MCF 10A (cell line): ENCODE results near the gene BCAS3. TPM values are rescaled to one million over a fixed set of nuclear protein-coding genes. Genes with fewer than 3 reads are reported as not detected.

Experiments used
- BruUV-seq: library from RNA; stranded (reverse); fragments of 400-500 nt; replicated peaks from 2 replicates; lab custom pipeline; 2021; lab: Mats Ljungman, UMichigan
- CTCF ChIA-PET: fragments of 300-600 bp; sonication (Branson Sonifier 250); formaldehyde crosslinking; extraction: SDS; loops from one replicate; lab custom pipeline; 2021; ENCODE audit warnings: antibody characterized with exemption, inconsistent platforms; lab: Yijun Ruan, JAX
- POLR2A ChIA-PET: fragments of 300-600, 350-650 bp; sonication (Branson Sonifier 250); formaldehyde crosslinking; extraction: SDS; loops from one replicate; lab custom pipeline; 2020; ENCODE audit warnings: antibody characterized with exemption, inconsistent platforms; lab: Yijun Ruan, JAX
- DNase-seq: peaks from one replicate; pipeline ENCODE4 v3.0.0-alpha.2; 2018; ENCODE audit not compliant: unreplicated experiment
- H3K27ac Mint-ChIP-seq: one replicate; pipeline ENCODE4 v1.8.0; 2022; ENCODE audit warnings: mild to moderate bottlenecking, low read depth, mixed read lengths; ENCODE audit not compliant: unreplicated experiment
- H3K27me3 Mint-ChIP-seq: one replicate; pipeline ENCODE4 v1.8.0; 2022; ENCODE audit warnings: mixed read lengths; ENCODE audit not compliant: insufficient read depth, unreplicated experiment
- H3K36me3 Mint-ChIP-seq: one replicate; pipeline ENCODE4 v1.8.0; 2022; ENCODE audit warnings: mild to moderate bottlenecking, moderate library complexity, mixed read lengths; ENCODE audit not compliant: insufficient read depth, unreplicated experiment
- H3K4me1 Mint-ChIP-seq: one replicate; pipeline ENCODE4 v1.8.0; 2022; ENCODE audit warnings: mixed read lengths; ENCODE audit not compliant: insufficient read depth, unreplicated experiment
- H3K4me3 Mint-ChIP-seq: one replicate; pipeline ENCODE4 v1.8.0; 2022; ENCODE audit warnings: mild to moderate bottlenecking, moderate library complexity, mixed read lengths; ENCODE audit not compliant: unreplicated experiment
- H3K9me3 Mint-ChIP-seq: one replicate; pipeline ENCODE4 v1.8.0; 2022; ENCODE audit warnings: mixed read lengths; ENCODE audit not compliant: unreplicated experiment
- CTCF ChIP-seq: fragments of 200-600 bp; IDR thresholded peaks from one replicate; pipeline ENCODE4 v1.8.0; 2022; ENCODE audit warnings: antibody characterized with exemption, mild to moderate bottlenecking; ENCODE audit not compliant: unreplicated experiment
- intact Hi-C: fragments of 100-400 bp; cut with micrococcal nuclease; formaldehyde crosslinking; loops from 2 replicates; pipeline ENCODE4 v1.14.1; 2022
- total RNA-seq: library from RNA; stranded (reverse); gene quantifications from 2 replicates; pipeline ENCODE4 v1.2.3, GENCODE V29; 2022

Gene BCAS3
- total RNA-seq, 1 experiment from 2014 or later: 14.6 TPM

DNA sequence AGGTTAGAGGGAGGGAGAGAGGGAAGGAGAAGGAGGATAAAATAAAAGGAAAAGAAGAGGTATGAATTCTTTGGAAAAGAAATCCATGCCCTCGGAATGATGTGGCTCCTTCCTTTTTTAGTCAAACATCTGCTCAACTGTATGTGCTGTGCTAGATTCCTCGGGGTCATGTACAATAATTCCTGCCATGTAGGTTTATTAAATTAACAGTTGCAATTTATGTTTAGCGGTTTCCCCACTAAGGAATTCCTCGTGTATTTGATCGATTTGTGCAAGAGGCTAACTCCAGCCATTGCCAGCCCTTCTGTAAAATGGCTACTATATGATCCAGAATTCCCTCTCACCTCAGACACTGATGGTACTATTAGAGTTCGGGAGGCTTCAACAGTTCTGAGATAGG, 639.0 kb downstream of the BCAS3 start:
- POLR2A ChIA-PET: no interaction called here
- CTCF ChIA-PET: no interaction called here
- no peak overlapping the region for H3K4me3 Mint-ChIP-seq
- H3K36me3 Mint-ChIP-seq: peaks cover 6% of the 10 kb centered on the region
- peaks cover 11% of the 10 kb centered on the region for H3K4me1 Mint-ChIP-seq
- H3K27ac Mint-ChIP-seq: no peak overlapping the region
- H3K9me3 Mint-ChIP-seq: no peaks in the 10 kb centered on the region
- no TSS peak for BruUV-seq
- no peak for TF ChIP-seq CTCF
- DNase-seq: no peak
- H3K27me3 Mint-ChIP-seq: no peaks in the 10 kb centered on the region
- intact Hi-C loops: no loop called here

- Mint-ChIP-seq H3K27me3 (no peaks in the 10 kb centered on the region), H3K27ac (no peak overlapping the region), H3K4me1 (peaks cover 11% of the 10 kb centered on the region), H3K4me3 (no peak overlapping the region), H3K36me3 (peaks cover 6% of the 10 kb centered on the region), H3K9me3 (no peaks in the 10 kb centered on the region)
- ChIA-PET POLR2A (no interaction called here), CTCF (no interaction called here)
- no TSS peak for BruUV-seq
- no peak for TF ChIP-seq CTCF
- intact Hi-C loops: no loop called here
- no peak for DNase-seq
These were observed 640.1 kb downstream of the BCAS3 start for GRCh38 chr17:61317779-61318178.

DNA sequence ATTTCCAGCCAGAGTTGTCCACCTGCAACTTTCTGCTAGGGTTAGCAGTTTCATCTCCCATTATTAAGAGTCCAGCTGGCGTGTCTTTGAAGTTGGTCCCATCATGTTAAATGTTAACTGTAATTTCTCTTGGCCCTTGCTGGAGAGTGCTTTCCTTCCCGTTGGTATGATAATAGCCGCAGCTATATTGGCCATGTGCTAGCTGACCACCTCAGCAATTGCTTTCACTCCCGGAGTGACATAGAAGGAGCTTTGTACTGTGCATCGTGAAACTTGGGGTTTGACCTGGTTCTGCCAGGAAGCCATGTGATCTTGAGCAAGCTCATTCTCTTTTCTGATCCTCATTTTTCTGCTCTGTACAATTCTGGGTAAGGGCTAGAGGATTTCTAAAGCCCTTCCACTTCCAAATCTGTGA, 641.0 kb downstream of the BCAS3 start:
- ChIA-PET CTCF (interaction anchor here (0.6 to 0.7 kb wide), 2 partner anchors 460 to 1049 kb away, joined by 3 to 7 read pairs; no protein-coding TSS in a partner anchor), POLR2A (interaction anchor here (0.5 kb wide), 1 partner anchor 308 kb away, joined by 3 read pairs; no protein-coding TSS in a partner anchor)
- H3K9me3 Mint-ChIP-seq: no peaks in the 10 kb centered on the region
- no peak overlapping the region for H3K27ac Mint-ChIP-seq
- no peak for TF ChIP-seq CTCF
- H3K27me3 Mint-ChIP-seq: no peaks in the 10 kb centered on the region
- H3K36me3 Mint-ChIP-seq: peaks cover 6% of the 10 kb centered on the region
- no peak for DNase-seq
- intact Hi-C loops: no loop called here
- BruUV-seq: no TSS peak
- no peak overlapping the region for H3K4me3 Mint-ChIP-seq
- H3K4me1 Mint-ChIP-seq: peaks cover 11% of the 10 kb centered on the region

- Mint-ChIP-seq H3K36me3 (peaks cover 6% of the 10 kb centered on the region), H3K4me3 (no peak overlapping the region)
These were observed 643.7 kb downstream of the BCAS3 start for GRCh38 chr17:61321344-61321743.

More at GRCh38 chr17:61321344-61321743, 643.7 kb downstream of the BCAS3 start:
- no peak overlapping the region for H3K27ac Mint-ChIP-seq
- no peaks in the 10 kb centered on the region for H3K27me3 Mint-ChIP-seq
- BruUV-seq: no TSS peak
- intact Hi-C loops: no loop called here
- no peaks in the 10 kb centered on the region for H3K9me3 Mint-ChIP-seq
- CTCF ChIA-PET: interaction anchor here (0.6 to 0.9 kb wide), 3 partner anchors 43 to 675 kb away, joined by 3 read pairs; no protein-coding TSS in a partner anchor
- no peaks in the 10 kb centered on the region for H3K4me1 Mint-ChIP-seq
- POLR2A ChIA-PET: no interaction called here
- TF ChIP-seq CTCF: no peak
- no peak for DNase-seq
